Measurements from ENCODE around the gene ZCCHC7.
"Not testable (repeated sequence)": the region's sequence is repeated elsewhere in the genome, so short reads cannot be mapped to it uniquely, and the experiment has no call there.

ZCCHC7 gene

GRCh38 chr9:37120843-37121335 is 515 bp downstream of the ZCCHC7 start:
- DNase-seq (ENCODE audit: low read depth in 2 of 2): not testable (repeated sequence)

- no peak for DNase-seq (ENCODE audit: low read depth in 2 of 2)
These were observed 1.5 kb downstream of the ZCCHC7 start for GRCh38 chr9:37121881-37122280.

GRCh38 chr9:37126214-37126788 is 5.9 kb downstream of the ZCCHC7 start:
- DNase-seq (ENCODE audit: low read depth in 2 of 2): no peak

GRCh38 chr9:37127018-37127417 is 6.6 kb downstream of the ZCCHC7 start:
- no peak for DNase-seq (ENCODE audit: low read depth in 2 of 2)

- DNase-seq (ENCODE audit: low read depth in 2 of 2): no peak
These were observed 7.7 kb downstream of the ZCCHC7 start for GRCh38 chr9:37128051-37128450.

- no peak for DNase-seq (ENCODE audit: low read depth in 2 of 2)
These were observed 13.8 kb downstream of the ZCCHC7 start for GRCh38 chr9:37134166-37134565.

- DNase-seq (ENCODE audit: low read depth in 2 of 2): no peak
These were observed 20.6 kb downstream of the ZCCHC7 start for GRCh38 chr9:37141015-37141414.

- DNase-seq (ENCODE audit: low read depth in 2 of 2): no peak
These were observed 24.4 kb downstream of the ZCCHC7 start for GRCh38 chr9:37144762-37145161.

- no peak for DNase-seq (ENCODE audit: low read depth in 2 of 2)
These were observed 26.0 kb downstream of the ZCCHC7 start for GRCh38 chr9:37146410-37146809.

- no peak for DNase-seq (ENCODE audit: low read depth in 2 of 2)
These were observed 27.8 kb downstream of the ZCCHC7 start for GRCh38 chr9:37148181-37148580.

GRCh38 chr9:37149666-37150308 is 29.4 kb downstream of the ZCCHC7 start:
- DNase-seq (ENCODE audit: low read depth in 2 of 2): no peak

GRCh38 chr9:37150415-37150814 is 30.0 kb downstream of the ZCCHC7 start:
- no peak for DNase-seq (ENCODE audit: low read depth in 2 of 2)

GRCh38 chr9:37151812-37152211 is 31.4 kb downstream of the ZCCHC7 start:
- no peak for DNase-seq (ENCODE audit: low read depth in 2 of 2)

GRCh38 chr9:37152365-37152764 is 32.0 kb downstream of the ZCCHC7 start:
- no peak for DNase-seq (ENCODE audit: low read depth in 2 of 2)

GRCh38 chr9:37155601-37156000 is 35.2 kb downstream of the ZCCHC7 start:
- no peak for DNase-seq (ENCODE audit: low read depth in 2 of 2)

- DNase-seq (ENCODE audit: low read depth in 2 of 2): no peak
These were observed 35.8 kb downstream of the ZCCHC7 start for GRCh38 chr9:37156205-37156604.

- DNase-seq (ENCODE audit: low read depth in 2 of 2): no peak
These were observed 36.5 kb downstream of the ZCCHC7 start for GRCh38 chr9:37156781-37157356.

- no peak for DNase-seq (ENCODE audit: low read depth in 2 of 2)
These were observed 37.5 kb downstream of the ZCCHC7 start for GRCh38 chr9:37157726-37158377.

GRCh38 chr9:37163299-37163698 is 42.9 kb downstream of the ZCCHC7 start:
- no peak for DNase-seq (ENCODE audit: low read depth in 2 of 2)

- not testable (repeated sequence) for DNase-seq (ENCODE audit: low read depth in 2 of 2)
These were observed 44.0 kb downstream of the ZCCHC7 start for GRCh38 chr9:37164335-37164734.

- DNase-seq (ENCODE audit: low read depth in 2 of 2): no peak
These were observed 45.3 kb downstream of the ZCCHC7 start for GRCh38 chr9:37165644-37166043.

GRCh38 chr9:37167456-37168047 is 47.2 kb downstream of the ZCCHC7 start:
- no peak for DNase-seq (ENCODE audit: low read depth in 2 of 2)
